GM21619 (cell line): Measurements from ENCODE around the gene C3orf70.

ENCODE experiments used
- ATAC-seq: cut with Tn5 transposase; IDR thresholded peaks from one replicate; pipeline ENCODE4 v1.9.1; 2021; ENCODE audit not compliant: unreplicated experiment

The C3orf70 gene

DNA sequence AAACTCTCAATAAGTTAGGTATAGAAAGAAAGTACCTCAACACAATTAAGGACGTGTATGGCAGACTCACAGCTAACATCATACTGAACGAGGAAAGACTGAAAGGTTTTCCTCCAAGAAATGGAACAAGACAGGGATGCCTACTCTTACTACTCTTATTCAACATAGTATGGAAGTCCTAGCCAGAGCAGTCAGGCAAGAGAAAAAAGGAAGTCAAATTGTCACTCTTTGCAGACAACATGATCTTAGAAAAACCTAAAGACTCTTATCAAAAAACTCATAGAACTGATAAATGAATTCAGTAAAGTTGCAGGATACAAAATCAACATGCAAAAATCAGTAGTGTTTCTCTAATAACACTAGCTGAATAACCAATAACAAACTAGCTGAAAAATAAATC is 96.0 kb downstream of the C3orf70 start:
- no peak for ATAC-seq

DNA sequence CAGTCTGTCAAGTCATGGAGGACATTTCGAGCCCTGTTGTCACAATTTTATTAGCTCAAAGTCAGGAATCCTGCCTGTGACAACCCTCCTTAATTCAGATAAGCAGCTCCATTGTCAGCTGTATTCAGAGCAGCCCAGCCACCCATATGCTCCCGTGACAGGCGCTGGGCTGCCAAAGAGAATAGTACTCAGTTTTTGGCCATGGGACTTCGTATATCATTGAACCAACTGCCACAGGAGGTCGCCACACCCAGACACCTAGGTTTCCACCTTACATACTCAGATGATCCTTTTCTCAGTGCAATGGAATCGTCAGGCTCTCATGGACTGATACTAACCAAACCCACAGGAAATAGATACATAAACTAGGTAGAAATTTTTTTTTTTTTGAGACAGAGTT is 100.2 kb downstream of the C3orf70 start:
- no peak for ATAC-seq

DNA sequence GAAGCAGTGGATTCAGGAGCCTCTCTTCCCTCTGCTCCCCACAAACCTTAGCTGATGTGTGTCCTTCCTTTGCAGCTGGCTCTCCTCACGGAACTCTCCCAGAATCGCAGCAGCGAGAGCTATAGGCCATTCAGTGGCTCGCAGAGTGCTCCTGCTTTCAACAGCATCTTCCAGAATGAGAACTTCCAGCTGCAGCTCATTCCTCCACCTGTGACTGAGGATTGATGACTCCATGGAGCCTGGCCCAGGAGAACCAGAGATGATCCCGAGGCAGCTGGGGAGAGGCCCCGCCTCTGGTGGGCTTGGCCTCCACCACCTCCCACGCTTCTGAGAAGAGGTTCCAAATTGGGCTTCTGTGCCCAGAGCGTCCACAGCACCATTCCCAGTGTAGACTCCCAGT is 101.1 kb downstream of the C3orf70 start:
- ATAC-seq, result no peak

DNA sequence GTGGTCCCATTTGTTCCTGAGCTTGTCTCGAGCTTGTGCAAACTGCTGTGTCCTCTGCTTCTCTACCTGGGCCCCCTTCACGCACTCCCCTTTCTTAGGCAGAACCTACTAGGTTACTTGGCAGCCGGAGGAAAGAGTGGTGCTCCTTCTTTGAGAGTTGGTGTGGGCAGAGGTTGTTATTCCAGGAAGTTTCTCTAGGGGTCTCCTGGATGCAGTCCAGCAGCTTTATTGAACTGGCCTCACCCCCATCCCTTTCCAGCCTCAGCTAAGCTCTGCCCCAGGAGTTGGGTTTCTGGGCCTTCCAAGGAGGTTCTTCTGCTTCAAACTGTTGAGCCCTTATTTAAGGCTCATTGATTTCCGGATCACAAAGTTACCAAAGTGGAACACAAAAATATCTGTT is 103.2 kb downstream of the C3orf70 start:
- no peak for ATAC-seq

DNA sequence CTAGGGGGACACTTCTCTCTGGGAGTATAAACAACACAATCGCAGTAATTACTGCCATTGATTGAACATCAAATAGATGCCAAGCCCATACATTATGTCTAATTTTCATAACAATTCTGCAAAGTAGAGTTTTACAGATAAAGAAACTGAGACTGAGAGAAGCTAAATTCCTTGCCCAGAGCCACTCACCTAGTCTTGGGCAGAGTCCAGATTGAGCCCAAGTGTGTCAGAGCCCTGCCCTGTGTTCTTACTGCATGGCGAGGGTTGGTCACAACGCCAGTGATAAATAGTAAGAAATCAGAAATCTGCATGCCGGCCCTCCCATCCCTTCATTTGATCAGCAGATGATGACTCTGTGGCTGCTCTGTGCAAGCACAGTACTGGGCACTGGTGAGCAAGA is 106.3 kb downstream of the C3orf70 start:
- ATAC-seq, result no peak

DNA sequence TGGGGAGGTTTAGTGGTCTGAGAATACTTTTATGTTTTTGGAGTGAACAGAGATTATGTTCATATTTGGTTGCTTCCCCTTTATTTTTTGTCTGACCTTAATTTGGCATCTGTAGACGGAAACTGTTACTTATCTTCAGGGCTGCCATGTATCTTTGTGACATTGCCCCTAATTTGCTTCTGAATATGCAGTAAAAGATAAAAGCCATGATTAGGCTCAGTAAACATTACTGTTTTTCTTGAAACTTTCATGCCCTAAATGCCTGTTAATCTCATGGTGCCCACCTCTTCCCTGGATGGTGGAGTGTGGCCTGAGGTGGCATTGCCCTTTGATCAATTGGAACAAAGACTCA is 106.7 kb downstream of the C3orf70 start:
- no peak for ATAC-seq

DNA sequence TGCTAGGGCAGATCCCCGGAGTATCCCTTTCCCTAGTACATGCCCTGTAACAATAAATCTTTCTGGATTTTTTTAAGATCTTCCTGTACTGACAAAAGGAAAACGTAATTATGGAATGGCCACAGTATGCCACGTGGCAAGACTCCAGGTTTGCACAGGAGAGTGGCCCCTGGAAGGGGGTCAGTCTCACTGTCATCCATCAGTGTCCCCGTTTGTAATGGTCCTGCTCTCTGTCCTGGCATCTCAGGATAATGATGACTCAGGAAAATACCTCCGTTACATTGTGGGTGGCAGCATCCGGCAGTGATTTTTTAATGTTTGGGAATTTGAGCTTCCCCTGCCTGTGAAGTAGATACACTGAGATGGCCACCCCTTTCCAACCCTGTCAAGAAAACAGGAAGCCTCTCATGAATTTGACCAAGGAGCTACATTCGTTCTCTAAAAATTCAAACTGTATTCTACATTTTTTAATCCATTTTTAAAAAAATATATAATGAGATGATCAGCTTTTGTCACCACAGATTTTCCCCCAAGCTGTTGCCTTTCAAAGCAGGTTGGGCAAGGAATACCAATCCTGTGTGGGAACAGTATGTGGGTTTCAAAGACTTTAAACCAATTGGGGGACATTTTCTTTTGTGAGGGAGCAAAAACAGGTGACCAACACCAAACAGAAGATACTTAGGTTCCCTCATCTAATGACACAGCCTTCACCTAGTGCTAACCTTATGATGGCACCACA is 110.4 kb downstream of the C3orf70 start:
- no peak for ATAC-seq

DNA sequence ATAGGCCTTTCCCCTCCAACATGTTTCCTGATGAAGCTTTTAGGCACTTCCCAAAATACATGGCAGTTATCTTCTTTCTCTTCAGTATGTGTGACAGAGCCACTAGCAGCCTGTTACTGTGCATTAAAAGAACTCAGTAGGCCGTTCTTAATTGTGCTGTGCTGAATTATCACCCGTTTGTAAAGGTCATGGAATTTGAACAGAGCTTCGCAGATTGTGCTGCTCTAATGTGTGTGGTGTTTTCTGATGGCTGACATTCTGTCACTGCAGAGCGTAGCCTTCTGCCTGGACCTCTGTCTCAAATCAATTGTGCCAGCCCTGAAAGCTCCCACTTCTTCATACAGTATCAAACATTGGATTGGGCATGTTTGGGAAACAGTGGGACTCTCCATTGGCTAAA is 111.3 kb downstream of the C3orf70 start:
- no peak for ATAC-seq

DNA sequence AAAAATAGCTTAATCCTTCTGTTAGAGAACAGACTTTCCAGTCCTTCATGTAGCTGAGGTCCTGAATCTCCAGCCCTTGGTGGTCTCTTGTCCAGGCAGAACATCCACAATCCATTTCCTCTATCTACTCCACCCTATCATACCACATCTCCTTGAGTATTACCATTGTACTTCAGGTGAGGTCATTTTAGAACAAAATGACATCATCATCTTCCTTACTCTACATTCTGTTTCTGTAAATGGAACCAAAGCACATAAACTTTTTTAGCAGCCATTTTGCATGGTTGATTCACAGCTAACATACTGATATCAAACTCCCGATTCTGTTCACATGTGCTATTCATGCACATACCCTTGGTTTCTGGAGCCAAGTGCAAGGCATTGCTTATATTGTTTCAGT is 112.4 kb downstream of the C3orf70 start:
- ATAC-seq, result no peak

DNA sequence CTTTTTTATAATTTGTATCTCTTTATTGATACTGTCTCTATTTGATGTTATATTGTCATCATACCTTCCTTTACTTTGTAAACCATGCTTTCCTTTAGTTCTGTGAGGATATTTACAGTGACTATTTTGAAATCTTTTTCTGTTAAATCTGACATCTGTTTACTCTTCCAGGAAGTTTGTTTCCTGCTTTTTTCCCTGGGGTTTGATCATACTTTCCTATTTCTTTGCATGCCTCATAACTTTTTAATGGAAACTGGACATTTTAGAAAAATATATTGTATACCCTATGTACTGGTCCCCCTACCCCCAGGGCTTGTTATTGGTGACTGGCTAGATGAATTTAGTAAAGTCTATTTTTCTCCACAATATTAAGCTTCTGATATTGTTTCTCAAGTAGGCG is 115.1 kb downstream of the C3orf70 start:
- no peak for ATAC-seq

DNA sequence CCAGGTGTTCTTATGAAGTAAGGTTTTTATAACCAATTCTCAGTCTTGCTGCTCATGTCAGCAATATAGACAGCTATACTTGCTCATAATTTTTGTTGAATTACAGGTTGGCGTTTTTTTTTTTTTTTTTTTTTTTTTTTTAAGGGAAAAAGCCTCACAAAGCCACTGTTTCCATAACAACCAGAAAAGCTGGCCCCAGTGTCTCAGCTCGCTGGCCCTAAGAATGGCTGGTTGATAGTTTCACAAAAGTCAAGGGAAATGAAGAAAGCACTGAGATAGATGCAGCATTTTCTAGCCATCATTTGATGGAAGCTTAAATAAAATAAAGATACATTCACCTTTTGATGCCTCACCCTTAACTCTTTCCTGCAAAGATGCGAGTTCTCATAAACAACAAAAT is 121.9 kb downstream of the C3orf70 start:
- no peak for ATAC-seq

DNA sequence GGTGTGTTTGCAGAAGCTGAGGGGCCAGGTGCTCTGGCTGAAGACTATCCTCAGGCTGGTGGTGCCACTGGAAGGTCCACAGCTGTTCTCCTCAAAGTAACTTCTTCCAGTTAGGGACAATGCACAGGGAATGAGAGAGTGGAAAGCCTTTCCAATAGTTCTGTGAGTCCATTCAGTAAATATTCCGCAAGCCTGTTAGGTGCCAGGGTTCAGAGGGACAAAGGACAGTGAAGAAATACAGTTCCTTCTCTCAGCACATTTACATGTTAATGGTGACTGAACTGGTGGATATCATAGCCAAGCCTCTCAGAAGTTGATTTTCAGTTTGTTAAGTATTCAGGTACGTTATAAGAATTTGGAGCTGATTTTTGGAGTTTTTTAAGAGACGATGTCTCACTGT is 122.5 kb downstream of the C3orf70 start:
- no peak for ATAC-seq

DNA sequence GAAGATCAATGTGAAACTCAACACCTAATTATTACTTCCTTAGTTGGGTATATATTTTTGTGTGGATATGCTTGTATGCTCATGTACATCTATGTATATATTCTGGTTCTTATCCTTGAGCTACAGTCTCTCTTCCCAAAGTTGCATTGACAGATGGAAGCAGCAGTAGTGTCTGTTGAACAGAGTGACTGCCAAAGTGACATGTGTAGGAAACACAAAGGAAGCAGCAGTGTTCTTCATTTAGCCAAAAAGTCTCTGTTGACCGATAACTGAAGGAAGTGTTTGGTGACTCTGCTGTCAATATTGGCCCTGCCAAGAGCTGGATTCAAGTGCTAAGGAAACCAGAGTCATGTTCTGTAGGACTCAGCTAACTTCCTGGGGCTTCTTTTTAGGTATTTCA is 123.8 kb downstream of the C3orf70 start:
- no peak for ATAC-seq

DNA sequence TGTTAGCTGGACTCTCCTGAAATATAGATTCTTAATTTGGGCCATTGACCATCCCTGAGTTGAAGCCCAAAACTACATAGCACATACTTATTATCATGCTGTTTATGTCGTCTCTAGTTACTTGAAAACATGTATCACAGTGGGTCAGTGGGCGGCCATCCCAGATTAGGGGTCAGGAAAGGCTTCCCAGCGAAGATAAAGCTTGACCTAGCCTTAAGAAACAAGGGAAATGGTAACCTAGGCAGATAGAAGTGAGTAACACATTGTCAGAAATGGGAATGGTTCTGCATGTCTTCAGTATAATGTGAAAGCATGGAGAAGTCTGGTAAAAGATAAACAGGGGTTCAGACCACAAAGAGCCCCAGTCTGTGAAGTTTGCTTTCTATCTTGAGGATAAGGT is 124.7 kb downstream of the C3orf70 start:
- no peak for ATAC-seq
